Astrocyte (in vitro differentiated cells and primary cell): ENCODE data around the gene GPC3. TPM values are rescaled to one million over a fixed set of nuclear protein-coding genes. Genes with fewer than 3 reads are reported as not detected.

Source experiments
- DNase-seq: peaks from one replicate; pipeline ENCODE4 v3.0.0-alpha.2; 2010; ENCODE audit warnings: low read depth
- FAIRE-seq: peaks from 2 replicates; lab custom pipeline; 2011; peaks lifted over from hg19 to GRCh38; lab: Jason Lieb, UNC
- H2AFZ ChIP-seq: 2 replicates; pipeline ENCODE4 v1.6.0; 2012; ENCODE audit warnings: low read depth, low read length, inconsistent platforms
- H3K27ac ChIP-seq: 2 replicates; pipeline ENCODE4 v1.5.1; 2011; ENCODE audit warnings: low read depth, low read length, inconsistent platforms
- H3K27me3 ChIP-seq: 2 replicates; pipeline ENCODE4 v1.6.0; 2011; ENCODE audit warnings: low read length, inconsistent platforms; ENCODE audit not compliant: insufficient read depth
- H3K36me3 ChIP-seq: 2 replicates; pipeline ENCODE4 v1.5.1; 2011; ENCODE audit warnings: low read length, inconsistent platforms; ENCODE audit not compliant: insufficient read depth
- H3K4me1 ChIP-seq: 2 replicates; pipeline ENCODE4 v1.5.1; 2011; ENCODE audit warnings: low read length, inconsistent platforms; ENCODE audit not compliant: insufficient read depth
- H3K4me2 ChIP-seq: 2 replicates; pipeline ENCODE4 v1.6.0; 2012; ENCODE audit warnings: low read length, inconsistent platforms
- H3K4me3 ChIP-seq: 2 replicates; pipeline ENCODE4 v1.5.1; 2011; ENCODE audit warnings: low read depth, mild to moderate bottlenecking, low read length, inconsistent platforms; ENCODE audit not compliant: insufficient read depth
- H3K79me2 ChIP-seq: 2 replicates; pipeline ENCODE4 v1.6.0; 2012; ENCODE audit warnings: mild to moderate bottlenecking, low read length, inconsistent platforms; ENCODE audit not compliant: insufficient read depth
- H3K9ac ChIP-seq: 2 replicates; pipeline ENCODE4 v1.6.0; 2012; ENCODE audit warnings: mild to moderate bottlenecking, low read length, inconsistent platforms
- H3K9me3 ChIP-seq: 2 replicates; pipeline ENCODE4 v1.5.1; 2012; ENCODE audit warnings: low read depth, mild to moderate bottlenecking, low read length, inconsistent platforms; ENCODE audit not compliant: insufficient read depth
- H4K20me1 ChIP-seq: 2 replicates; pipeline ENCODE4 v1.6.0; 2012; ENCODE audit warnings: low read length, inconsistent platforms; ENCODE audit not compliant: insufficient read depth
- H3K27ac Mint-ChIP-seq: one replicate; pipeline ENCODE4 v1.8.0; 2021; ENCODE audit warnings: mild to moderate bottlenecking, mixed read lengths; ENCODE audit not compliant: unreplicated experiment
- H3K27me3 Mint-ChIP-seq: one replicate; pipeline ENCODE4 v1.8.0; 2021; ENCODE audit warnings: low read depth, mixed read lengths; ENCODE audit not compliant: unreplicated experiment
- H3K36me3 Mint-ChIP-seq: one replicate; pipeline ENCODE4 v1.8.0; 2021; ENCODE audit warnings: low read depth, mixed read lengths; ENCODE audit not compliant: unreplicated experiment
- H3K4me1 Mint-ChIP-seq: one replicate; pipeline ENCODE4 v1.8.0; 2021; ENCODE audit warnings: low read depth, mixed read lengths; ENCODE audit not compliant: unreplicated experiment
- H3K4me3 Mint-ChIP-seq: one replicate; pipeline ENCODE4 v1.8.0; 2021; ENCODE audit warnings: mild to moderate bottlenecking, moderate library complexity, mixed read lengths; ENCODE audit not compliant: unreplicated experiment
- H3K9me3 Mint-ChIP-seq: one replicate; pipeline ENCODE4 v1.8.0; 2021; ENCODE audit warnings: mild to moderate bottlenecking, mixed read lengths; ENCODE audit not compliant: unreplicated experiment
- CTCF ChIP-seq: IDR thresholded peaks from 2 replicates; pipeline ENCODE4 v1.5.1; 2011; ENCODE audit warnings: low read depth, mild to moderate bottlenecking, inconsistent platforms, low read length, moderate library complexity; ENCODE audit not compliant: insufficient read depth
- EZH2 ChIP-seq: IDR thresholded peaks from 2 replicates; pipeline ENCODE4 v1.6.1; 2012; ENCODE audit warnings: mild to moderate bottlenecking, low read length, inconsistent platforms; ENCODE audit not compliant: insufficient read depth
- total RNA-seq: library from RNA; stranded (reverse); gene quantifications from 2 replicates; pipeline ENCODE4 v1.2.1, GENCODE V29; 2021

Gene GPC3
- total RNA-seq, 1 donor from 2014 or later = 8.2 TPM

GRCh38 chrX:133676344-133677122, 308.9 kb downstream of the GPC3 start:
- Mint-ChIP-seq H3K9me3 (no peaks in the 10 kb centered on the region), H3K4me1 (peaks cover 8% of the 10 kb centered on the region)
- H2AFZ ChIP-seq = no peak overlapping the region

GRCh38 chrX:133674726-133675470, 310.5 kb downstream of the GPC3 start:
- no peak overlapping the region for H3K27ac ChIP-seq
- no peak overlapping the region for H3K4me3 ChIP-seq
- H2AFZ ChIP-seq = no peak overlapping the region
- TF ChIP-seq CTCF = no peak
- no peak for TF ChIP-seq EZH2
- no peaks in the 10 kb centered on the region for H3K4me1 ChIP-seq
- H3K4me1 Mint-ChIP-seq = peaks cover 8% of the 10 kb centered on the region
- DNase-seq (no peak), FAIRE-seq (peak; percentile 17)
- H3K27me3 Mint-ChIP-seq = no peaks in the 10 kb centered on the region
- H3K79me2 ChIP-seq = no peaks in the 10 kb centered on the region
- no peaks in the 10 kb centered on the region for H3K36me3 Mint-ChIP-seq
- no peak overlapping the region for H3K4me3 Mint-ChIP-seq
- H3K9me3 Mint-ChIP-seq = no peaks in the 10 kb centered on the region
- no peak overlapping the region for H3K9ac ChIP-seq
- no peaks in the 10 kb centered on the region for H3K27me3 ChIP-seq
- H3K9me3 ChIP-seq = no peaks in the 10 kb centered on the region
- no peaks in the 10 kb centered on the region for H4K20me1 ChIP-seq
- H3K4me2 ChIP-seq = no peak overlapping the region
- H3K36me3 ChIP-seq = no peaks in the 10 kb centered on the region
- H3K27ac Mint-ChIP-seq = peak overlapping the region; percentile 18

More at GRCh38 chrX:133676344-133677122, 308.9 kb downstream of the GPC3 start:
- TF ChIP-seq EZH2 = no peak
- TF ChIP-seq CTCF = no peak
- H3K27ac ChIP-seq = no peak overlapping the region
- H3K27me3 Mint-ChIP-seq = no peaks in the 10 kb centered on the region
- FAIRE-seq = peak; percentile 37
- H3K4me3 Mint-ChIP-seq = no peak overlapping the region
- H3K27me3 ChIP-seq = no peaks in the 10 kb centered on the region
- H3K4me1 ChIP-seq = no peaks in the 10 kb centered on the region
- H3K4me3 ChIP-seq = no peak overlapping the region
- no peaks in the 10 kb centered on the region for H3K79me2 ChIP-seq
- no peak overlapping the region for H3K9ac ChIP-seq
- H3K4me2 ChIP-seq = no peak overlapping the region
- H3K9me3 ChIP-seq = no peaks in the 10 kb centered on the region
- H3K36me3 ChIP-seq = no peaks in the 10 kb centered on the region
- no peak for DNase-seq
- H3K36me3 Mint-ChIP-seq = no peaks in the 10 kb centered on the region
- H3K27ac Mint-ChIP-seq = no peak overlapping the region
- no peaks in the 10 kb centered on the region for H4K20me1 ChIP-seq
